ENCODE measurements around the gene SLC9A9.

- no peak for TF ChIP-seq RAD21 (IDR thresholded peaks at IDR 0.05; ENCODE audit: insufficient read depth, low read depth, low read length)
- TF ChIP-seq EP300 (IDR thresholded peaks at IDR 0.05; ENCODE audit: borderline replicate concordance in 1 of 2, control insufficient read depth in 1 of 2, low read depth in 2 of 2, low read length in 2 of 2): no peak
- no peak for TF ChIP-seq MLLT1 (IDR thresholded peaks at IDR 0.05)
- TF ChIP-seq CTCF (IDR thresholded peaks at IDR 0.05 in 2 of 3, conservative IDR thresholded peaks at IDR 0.05 in 1 of 3; ENCODE audit: control insufficient read depth in 2 of 3, extremely low read depth in 1 of 3, insufficient read depth in 1 of 3, low read depth in 3 of 3, low read length in 3 of 3): no peak
- TF ChIP-seq POLR2AphosphoS5 (IDR thresholded peaks at IDR 0.05; ENCODE audit: low read length): no peak
- no peak for TF ChIP-seq EED (IDR thresholded peaks at IDR 0.05; ENCODE audit: low read depth)
- no peak for TF ChIP-seq RFX5 (IDR thresholded peaks at IDR 0.05; ENCODE audit: low read depth, low read length)
These were observed 604.6 kb downstream of the SLC9A9 start for GRCh38 chr3:143243686-143244085.
